HepG2 (cell line): ENCODE data around the gene SETD2. TPM values are rescaled to one million over a fixed set of nuclear protein-coding genes. Genes with fewer than 3 reads are reported as not detected.

ENCODE experiments used
- ATAC-seq: fragments of 200-7000 bp; cut with Tn5 transposase; 3 replicates; pipeline ENCODE4 v1.9.1; 2020; ENCODE audit warnings: mild to moderate bottlenecking, moderate library complexity
- BruUV-seq: library from RNA; stranded (reverse); fragments of 400-500 nt; replicated peaks from 2 replicates; lab custom pipeline; 2021; lab: Mats Ljungman, UMichigan
- CTCF ChIA-PET: fragments of 300-600 bp; formaldehyde crosslinking; extraction: SDS; loops from one replicate; lab custom pipeline; 2021; ENCODE audit warnings: low total read pairs, inconsistent platforms, low intra/inter-chr PET ratio; lab: Yijun Ruan, JAX
- POLR2A ChIA-PET: fragments of 350-600 bp; sonication (Branson Sonifier 250); formaldehyde crosslinking; loops from one replicate; lab custom pipeline; 2020; ENCODE audit warnings: antibody characterized with exemption, inconsistent platforms; lab: Yijun Ruan, JAX
- DNase-seq: peaks from one replicate; pipeline ENCODE4 v3.0.0-alpha.2; 2015; ENCODE audit warnings: low spot score
- FAIRE-seq: peaks from 3 replicates; lab custom pipeline; 2011; peaks lifted over from hg19 to GRCh38; lab: Jason Lieb, UNC
- H2AFZ ChIP-seq: one replicate; pipeline ENCODE4 v1.6.1; 2011; ENCODE audit warnings: low read length, inconsistent platforms
- H3K27ac ChIP-seq: fragments of 300-600 bp; 3 replicates; pipeline ENCODE4 v1.8.0; 2011; ENCODE audit warnings: mixed run types, mild to moderate bottlenecking, mixed read lengths, low read length, inconsistent platforms; ENCODE audit not compliant: insufficient read depth; ENCODE audit errors: extremely low read length
- H3K27me3 ChIP-seq, 2 experiments: fragments of 200-600 bp in 1 of 2; 2 replicates in 1 of 2; 3 replicates in 1 of 2; pipeline versions ENCODE4 v1.6.0 to v1.8.0; 2011; ENCODE audit warnings: low read length in 2 of 2, mild to moderate bottlenecking in 2 of 2, moderate library complexity in 2 of 2, inconsistent platforms in 1 of 2; ENCODE audit not compliant: insufficient read depth in 2 of 2, control insufficient read depth in 1 of 2
- H3K36me3 ChIP-seq, 2 experiments: fragments of 200-600 bp in 1 of 2; replicated peaks in 1 of 2; 2 replicates in 1 of 2; 3 replicates in 1 of 2; pipeline versions ENCODE4 v1.5.1 to v1.8.0; 2011; ENCODE audit warnings: low read length in 2 of 2, inconsistent platforms in 1 of 2; ENCODE audit not compliant: insufficient read depth in 2 of 2, control insufficient read depth in 1 of 2
- H3K4me1 ChIP-seq: 2 replicates; pipeline ENCODE4 v1.5.1; 2012; ENCODE audit warnings: low read length, inconsistent platforms; ENCODE audit not compliant: insufficient read depth
- H3K4me2 ChIP-seq: 2 replicates; pipeline ENCODE4 v1.6.0; 2011; ENCODE audit warnings: low read depth, low read length, inconsistent platforms
- H3K4me3 ChIP-seq, 3 experiments: fragments of 200-600 bp in 1 of 3; sonication (generic), shearing (Covaris generic) in 1 of 3; replicated peaks in 1 of 3; 2 replicates each; pipeline ENCODE4 v1.5.1; 2011 to 2016; ENCODE audit warnings: low read length in 3 of 3, inconsistent platforms in 2 of 3, low read depth in 2 of 3, mild to moderate bottlenecking in 2 of 3, control low read depth in 1 of 3, mixed read lengths in 1 of 3; ENCODE audit not compliant: insufficient read depth in 1 of 3
- H3K79me2 ChIP-seq: one replicate; pipeline ENCODE4 v1.6.1; 2011; ENCODE audit warnings: low read length, inconsistent platforms; ENCODE audit not compliant: insufficient read depth
- H3K9ac ChIP-seq: 2 replicates; pipeline ENCODE4 v1.6.0; 2011; ENCODE audit warnings: mild to moderate bottlenecking, low read depth, low read length, inconsistent platforms; ENCODE audit not compliant: insufficient read depth
- H3K9me3 ChIP-seq: 2 replicates; pipeline ENCODE4 v1.5.1; 2012; ENCODE audit warnings: mild to moderate bottlenecking, low read length
- H4K20me1 ChIP-seq: 2 replicates; pipeline ENCODE4 v1.6.0; 2011; ENCODE audit warnings: inconsistent platforms, mild to moderate bottlenecking, low read length, moderate library complexity; ENCODE audit not compliant: insufficient read depth
- ATRX ChIP-seq: sonication (generic); formaldehyde crosslinking; IDR thresholded peaks from 2 replicates; pipeline ENCODE4 v1.4.0; 2020; ENCODE audit warnings: missing genetic modification reagents, borderline replicate concordance
- ELF3 ChIP-seq: IDR thresholded peaks from 2 replicates; pipeline ENCODE4 v1.6.1; 2016; ENCODE audit warnings: missing genetic modification reagents, missing compliant biosample characterization
- GTF2F1 ChIP-seq: fragments of 150-350 bp; IDR thresholded peaks from 2 replicates; pipeline ENCODE4 v1.6.1; 2014; ENCODE audit warnings: low read length
- NCOA5 ChIP-seq: sonication (generic); formaldehyde crosslinking; IDR thresholded peaks from 2 replicates; pipeline ENCODE4 v1.4.0; 2020; ENCODE audit warnings: missing genetic modification reagents
- SUZ12 ChIP-seq: fragments of 150-350 bp; IDR thresholded peaks from 2 replicates; pipeline ENCODE4 v1.6.1; 2014; ENCODE audit warnings: low read depth, low read length
- YEATS4 ChIP-seq: sonication (generic); formaldehyde crosslinking; IDR thresholded peaks from 2 replicates; pipeline ENCODE4 v1.4.0; 2020; ENCODE audit warnings: missing genetic modification reagents, borderline replicate concordance
- ZBTB7B ChIP-seq: sonication (generic); formaldehyde crosslinking; IDR thresholded peaks from 2 replicates; pipeline ENCODE4 v1.4.0; 2020; ENCODE audit warnings: missing genetic modification reagents
- ZNF33A ChIP-seq: sonication (generic); formaldehyde crosslinking; IDR thresholded peaks from 2 replicates; pipeline ENCODE4 v1.5.1; 2020; ENCODE audit warnings: missing genetic modification reagents, mild to moderate bottlenecking, moderate library complexity, borderline replicate concordance
- ZNF510 ChIP-seq: sonication (generic); formaldehyde crosslinking; IDR thresholded peaks from 2 replicates; pipeline ENCODE4 v1.4.0; 2020; ENCODE audit warnings: low read depth, mild to moderate bottlenecking, missing genetic modification reagents
- WGBS: methylation state at CpG from one replicate; pipeline ENCODE4 v1.1.6; 2017; ENCODE audit warnings: low lambda C conversion rate; 5-methylcytosine and 5-hydroxymethylcytosine counted together
- in situ Hi-C: cut with HindIII; loops from 2 replicates; pipeline ENCODE4 v1.10.0; 2017; ENCODE audit warnings: low pct_unique_long_range_greater_than_20kb; ENCODE audit not compliant: extremely low pct_ligation_motif_present
- intact Hi-C: fragments of 100-400 bp; cut with micrococcal nuclease; formaldehyde crosslinking; loops from one replicate; pipeline ENCODE4 v1.10.0; 2022; ENCODE audit not compliant: unreplicated experiment
- polyA plus RNA-seq, 8 experiments: library from polyadenylated mRNA; depleted of rRNA in 3 of 8; stranded (reverse) in 7 of 8; unstranded in 1 of 8; fragments of >200 nt; fragmentation: Illumina TruSeq in 4 of 8; extraction: Trizol in 4 of 8; gene quantifications; 2 replicates each; pipeline versions ENCODE4 v1.2.1 to v1.2.3, GENCODE V29; 2011 to 2016; ENCODE audit warnings: low read depth in 4 of 8, missing spikeins in 1 of 8, mixed read lengths in 1 of 8; ENCODE audit not compliant: insufficient read depth in 1 of 8
- total RNA-seq, 5 experiments: library from RNA; depleted of rRNA; stranded (reverse); fragments of >200 nt; fragmentation: Illumina TruSeq; extraction: Trizol; gene quantifications; 2 replicates each; pipeline ENCODE4 v1.2.3, GENCODE V29; 2016; ENCODE audit warnings: low read depth in 1 of 5
- TF ChIP-seq, protein P1 (sequence below): sonication (generic); formaldehyde crosslinking; IDR thresholded peaks from 2 replicates; pipeline ENCODE4 v1.4.0; 2020; ENCODE audit warnings: missing genetic modification reagents, borderline replicate concordance
- TF ChIP-seq, protein P2 (sequence below): sonication (generic); formaldehyde crosslinking; IDR thresholded peaks from 2 replicates; pipeline ENCODE4 v1.5.0; 2020; ENCODE audit warnings: missing genetic modification reagents

Gene SETD2
- total and polyA plus RNA-seq, 2 of the 13 experiments (the other 11 are each of a cell fraction or from before 2014, with no cell fraction given) = 14.2 to 24.2 TPM

DNA sequence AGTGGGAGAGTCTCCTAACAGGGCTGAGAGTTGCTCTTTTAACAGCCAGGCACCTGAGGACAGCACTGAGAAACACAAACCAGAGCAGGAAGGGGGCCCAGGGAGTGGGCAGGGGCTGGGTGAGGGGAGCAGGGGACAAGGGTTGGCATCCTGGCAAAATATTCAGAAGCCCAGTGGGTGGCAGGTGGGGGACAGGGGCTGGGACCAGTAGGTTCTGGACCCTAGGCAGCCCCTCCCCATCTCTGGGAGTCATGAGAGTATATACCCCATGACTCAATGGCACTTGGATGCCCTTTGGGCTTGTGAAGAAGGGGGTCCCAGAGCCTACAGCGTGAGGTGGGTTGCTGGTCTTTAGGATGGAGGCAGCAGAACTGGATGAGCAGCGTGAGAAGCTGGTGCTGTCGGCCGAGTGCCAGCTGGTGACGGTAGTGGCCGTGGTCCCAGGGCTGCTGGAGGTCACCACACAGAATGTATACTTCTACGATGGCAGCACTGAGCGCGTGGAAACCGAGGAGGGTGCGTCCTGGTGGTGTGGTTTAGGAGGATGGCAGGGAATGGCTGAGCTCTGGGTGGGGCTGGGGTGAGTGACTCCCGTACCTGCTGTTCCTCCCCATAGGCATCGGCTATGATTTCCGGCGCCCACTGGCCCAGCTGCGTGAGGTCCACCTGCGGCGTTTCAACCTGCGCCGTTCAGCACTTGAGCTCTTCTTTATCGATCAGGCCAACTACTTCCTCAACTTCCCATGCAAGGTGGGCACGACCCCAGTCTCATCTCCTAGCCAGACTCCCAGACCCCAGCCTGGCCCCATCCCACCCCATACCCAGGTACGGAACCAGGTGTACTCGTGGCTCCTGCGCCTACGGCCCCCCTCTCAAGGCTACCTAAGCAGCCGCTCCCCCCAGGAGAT, 160.2 kb downstream of the SETD2 start (continued):
- TF ChIP-seq, protein P1, sequence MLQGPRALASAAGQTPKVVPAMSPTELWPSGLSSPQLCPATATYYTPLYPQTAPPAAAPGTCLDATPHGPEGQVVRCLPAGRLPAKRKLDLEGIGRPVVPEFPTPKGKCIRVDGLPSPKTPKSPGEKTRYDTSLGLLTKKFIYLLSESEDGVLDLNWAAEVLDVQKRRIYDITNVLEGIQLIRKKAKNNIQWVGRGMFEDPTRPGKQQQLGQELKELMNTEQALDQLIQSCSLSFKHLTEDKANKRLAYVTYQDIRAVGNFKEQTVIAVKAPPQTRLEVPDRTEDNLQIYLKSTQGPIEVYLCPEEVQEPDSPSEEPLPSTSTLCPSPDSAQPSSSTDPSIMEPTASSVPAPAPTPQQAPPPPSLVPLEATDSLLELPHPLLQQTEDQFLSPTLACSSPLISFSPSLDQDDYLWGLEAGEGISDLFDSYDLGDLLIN (CRISPR knock-in tag) = no peak
- no peak for TF ChIP-seq ZNF33A (CRISPR knock-in tag)
- no peak for TF ChIP-seq SUZ12
- TF ChIP-seq ATRX (CRISPR knock-in tag) = no peak
- TF ChIP-seq GTF2F1 = no peak
- TF ChIP-seq, all 625 proteins: peak for 0

DNA sequence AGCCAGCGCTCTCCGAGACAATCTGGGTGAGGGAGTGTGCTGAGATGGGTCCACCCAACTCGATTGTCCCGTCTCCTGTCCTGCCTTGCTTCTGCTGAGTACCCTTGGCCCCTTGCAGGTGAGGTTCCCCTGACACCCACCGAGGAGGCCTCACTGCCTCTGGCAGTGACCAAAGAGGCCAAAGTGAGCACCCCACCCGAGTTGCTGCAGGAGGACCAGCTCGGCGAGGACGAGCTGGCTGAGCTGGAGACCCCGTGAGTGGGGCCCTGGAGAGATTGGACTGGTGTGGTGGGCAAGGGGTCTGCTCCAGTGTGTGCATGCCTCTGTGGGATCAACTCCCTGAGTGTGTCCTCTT, 160.9 kb downstream of the SETD2 start:
- Histone ChIP-seq H4K20me1 (no peaks in the 10 kb centered on the region), H3K9ac (no peak overlapping the region), H3K4me1 (peaks cover 9% of the 10 kb centered on the region), H3K79me2 (no peaks in the 10 kb centered on the region), H3K4me2 (no peak overlapping the region), H3K4me3 (no peak overlapping the region), H3K9me3 (no peaks in the 10 kb centered on the region), H3K27me3 (no peaks in the 10 kb centered on the region), H3K27ac (no peak overlapping the region), H2AFZ (no peak overlapping the region), H3K36me3 (peaks cover 8 to 26% of the 10 kb centered on the region in 2 experiments)
- POLR2A ChIA-PET = no interaction called here
- BruUV-seq = no TSS peak
- 92% methylated on average over 10 of the region's 10 CpGs for WGBS
- DNase-seq = no peak
- intact Hi-C loops (no loop called here), in situ Hi-C loops (no loop called here)
- TF ChIP-seq YEATS4 (CRISPR knock-in tag) (no peak), ELF3 (CRISPR knock-in tag) (no peak), ZBTB7B (no peak), ZNF510 (CRISPR knock-in tag) (no peak), NCOA5 (CRISPR knock-in tag) (no peak)
- TF ChIP-seq, protein P2, sequence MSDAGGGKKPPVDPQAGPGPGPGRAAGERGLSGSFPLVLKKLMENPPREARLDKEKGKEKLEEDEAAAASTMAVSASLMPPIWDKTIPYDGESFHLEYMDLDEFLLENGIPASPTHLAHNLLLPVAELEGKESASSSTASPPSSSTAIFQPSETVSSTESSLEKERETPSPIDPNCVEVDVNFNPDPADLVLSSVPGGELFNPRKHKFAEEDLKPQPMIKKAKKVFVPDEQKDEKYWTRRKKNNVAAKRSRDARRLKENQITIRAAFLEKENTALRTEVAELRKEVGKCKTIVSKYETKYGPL (CRISPR knock-in tag) = no peak
- CTCF ChIA-PET = no interaction called here
- no peak for FAIRE-seq
- no peak for ATAC-seq
